Activated naive CD4-positive, alpha-beta T cell (primary cell): ENCODE measurements around the gene PRPF6.
"Not testable (repeated sequence)": the region's sequence is repeated elsewhere in the genome, so short reads cannot be mapped to it uniquely, and the experiment has no call there.

Experiments used
- DNase-seq, 4 experiments: peaks; one replicate each; lab custom pipeline; 2025; lab: John Stamatoyannopoulos, UW

Gene PRPF6

DNA sequence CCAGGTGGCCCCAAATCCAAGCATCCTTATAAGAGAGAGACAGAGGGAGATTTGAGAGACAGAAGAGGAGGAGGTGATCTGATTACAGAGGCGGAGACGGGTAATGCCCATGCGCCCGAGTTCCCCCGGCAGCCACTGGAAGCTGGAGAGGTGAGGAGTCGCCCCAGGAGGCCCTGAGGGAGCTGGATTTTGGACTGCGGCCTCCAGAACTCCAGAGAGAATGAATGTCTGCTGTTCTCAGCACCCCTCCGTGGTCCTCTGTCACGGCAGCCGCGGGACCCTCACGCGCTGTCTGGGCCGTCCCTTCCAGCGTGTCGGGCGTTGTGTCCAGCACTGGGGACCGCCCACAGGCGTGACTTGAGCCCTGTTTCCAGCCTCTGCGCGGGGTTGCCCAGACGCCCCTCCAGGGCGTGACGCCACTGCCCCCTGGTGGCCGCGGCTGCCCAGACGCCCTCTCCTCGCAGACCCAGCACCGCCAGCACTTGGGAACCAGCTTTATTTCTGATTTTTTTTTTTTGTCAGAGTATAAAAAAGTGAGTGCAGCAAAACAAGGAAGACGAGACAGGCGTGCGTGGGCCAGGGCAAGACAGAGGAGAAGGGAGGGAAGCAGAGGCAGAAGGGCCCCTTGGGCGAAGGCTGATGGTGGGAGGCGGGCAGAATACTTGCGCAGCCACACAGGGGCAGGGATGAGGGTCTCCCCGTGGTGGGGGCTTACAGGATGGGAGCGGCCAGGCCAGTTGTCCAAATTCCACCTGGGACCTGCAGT lies 7.1 kb upstream of the PRPF6 start:
- DNase-seq: peak; percentile 49 to 83 (median 72)

DNA sequence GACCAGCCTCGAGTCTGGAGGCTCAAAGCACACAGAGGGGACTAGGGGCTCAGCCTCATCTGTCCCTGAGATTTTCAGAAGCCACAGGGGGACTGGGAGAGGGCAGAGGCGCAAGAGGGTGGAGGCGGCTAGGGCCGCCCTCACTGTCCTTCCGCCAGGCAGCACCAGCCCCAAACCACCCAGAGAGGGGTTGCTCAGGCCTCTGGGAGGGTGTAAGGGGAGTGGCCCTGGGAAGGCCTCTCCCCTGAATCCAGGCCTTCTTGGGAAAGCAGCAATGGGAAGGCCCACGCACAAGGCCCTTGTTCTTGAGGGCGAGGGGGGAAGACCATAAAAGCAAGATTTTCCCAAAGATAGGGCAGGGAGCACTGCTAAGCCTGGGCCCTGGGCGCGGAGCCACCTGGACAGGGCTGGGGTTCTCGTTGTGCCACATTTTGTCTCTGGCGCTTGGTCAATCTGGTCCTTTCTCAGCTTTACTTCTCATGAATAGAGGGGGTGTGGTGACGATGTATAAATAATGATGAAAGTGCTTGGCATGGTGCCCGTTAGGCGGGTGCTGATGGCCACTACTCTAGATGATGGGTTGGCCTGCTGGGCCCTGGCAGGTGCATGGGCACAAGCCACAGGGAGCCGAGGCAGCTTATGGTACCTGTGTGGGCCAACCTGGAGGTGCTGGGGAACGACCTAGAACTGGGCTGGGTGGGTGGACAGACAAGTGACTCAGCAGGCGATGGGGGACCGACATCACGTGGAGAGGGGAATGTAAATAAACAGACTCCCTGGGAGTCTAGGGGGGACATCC lies 6.3 kb upstream of the PRPF6 start:
- no peak for DNase-seq

DNA sequence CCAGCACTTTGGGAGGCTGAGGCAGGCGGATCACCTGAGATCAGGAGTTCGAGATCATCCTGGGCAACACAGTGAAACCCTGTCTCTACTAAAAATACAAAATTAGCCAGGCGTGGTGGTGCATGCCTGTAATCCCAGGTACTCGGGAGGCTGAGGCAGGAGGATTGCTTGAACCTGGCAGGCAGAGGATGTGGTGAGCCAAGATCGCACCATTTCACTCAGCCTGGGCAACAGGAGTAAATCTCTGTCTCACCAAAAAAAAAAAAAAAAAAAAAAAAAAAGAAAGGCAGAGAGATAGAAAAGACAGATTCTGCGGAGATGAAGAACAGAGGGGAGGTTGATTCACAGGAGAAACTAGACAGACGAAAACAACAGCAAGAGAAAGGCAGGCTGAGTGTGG lies 4.4 kb upstream of the PRPF6 start:
- not testable (repeated sequence) for DNase-seq

DNA sequence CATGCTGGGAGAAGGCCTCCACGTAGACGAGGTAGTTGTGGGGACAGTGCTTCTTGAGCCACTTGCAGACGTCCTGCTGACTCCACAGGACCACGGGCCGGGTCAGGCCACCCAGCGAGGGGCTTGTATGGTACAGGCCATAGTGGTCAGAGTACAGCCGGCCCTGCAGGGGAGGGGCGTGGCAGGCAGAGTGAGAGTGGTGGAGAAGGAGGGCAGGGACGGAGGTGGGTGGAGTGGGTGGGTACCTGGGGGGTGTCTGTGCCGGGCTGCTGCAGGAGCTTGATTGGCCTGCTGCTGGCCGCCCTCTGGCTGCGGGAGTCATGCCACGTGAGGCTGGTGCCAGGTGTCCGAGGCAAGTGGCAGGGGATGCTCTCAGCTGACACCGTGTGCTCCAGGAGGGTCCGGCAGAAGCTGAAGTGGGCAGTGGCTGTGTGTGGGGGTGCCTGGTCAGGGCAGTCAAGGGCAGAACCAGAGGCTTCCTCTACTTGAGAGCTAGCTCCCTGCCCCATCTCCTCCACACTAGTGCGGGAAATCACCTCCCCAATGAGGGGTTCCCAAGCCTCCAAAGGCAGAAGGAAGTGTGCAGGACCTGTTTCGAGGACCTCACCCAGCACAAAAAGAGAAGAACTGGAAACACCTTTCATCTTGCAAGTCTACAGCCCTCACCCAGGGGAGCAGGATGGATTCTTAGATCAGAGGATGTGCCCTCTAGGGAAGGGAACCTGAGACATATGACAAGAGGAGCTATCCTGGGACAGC lies 3.8 kb upstream of the PRPF6 start:
- DNase-seq: no peak

DNA sequence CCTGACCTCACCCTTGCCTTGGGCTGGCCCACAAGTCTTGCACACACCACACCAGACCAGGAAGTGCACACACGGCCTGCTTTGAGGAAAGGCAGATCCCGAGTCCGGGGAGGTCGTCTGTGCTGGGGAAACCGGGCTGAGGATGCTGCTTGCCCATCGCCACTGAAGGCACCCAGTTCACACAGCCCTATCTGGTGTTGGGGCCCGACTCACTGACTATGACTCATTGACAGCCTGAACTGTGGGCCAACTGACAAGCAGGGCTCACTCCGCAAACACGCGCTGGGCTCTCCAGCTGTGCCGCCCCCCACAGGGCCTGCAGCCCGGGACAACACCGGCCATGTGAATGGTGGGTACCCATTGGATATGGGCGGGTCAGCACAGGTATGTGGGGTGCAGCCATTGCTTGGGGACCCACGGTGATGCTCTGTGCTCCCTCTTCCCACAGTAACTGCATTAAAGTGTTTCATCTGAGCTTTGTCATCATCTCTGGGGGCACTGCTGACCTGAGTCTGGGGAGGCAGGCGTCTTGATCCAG lies 3.1 kb upstream of the PRPF6 start:
- peak in 2 of 4 experiments; percentile 30 to 33 for DNase-seq

DNA sequence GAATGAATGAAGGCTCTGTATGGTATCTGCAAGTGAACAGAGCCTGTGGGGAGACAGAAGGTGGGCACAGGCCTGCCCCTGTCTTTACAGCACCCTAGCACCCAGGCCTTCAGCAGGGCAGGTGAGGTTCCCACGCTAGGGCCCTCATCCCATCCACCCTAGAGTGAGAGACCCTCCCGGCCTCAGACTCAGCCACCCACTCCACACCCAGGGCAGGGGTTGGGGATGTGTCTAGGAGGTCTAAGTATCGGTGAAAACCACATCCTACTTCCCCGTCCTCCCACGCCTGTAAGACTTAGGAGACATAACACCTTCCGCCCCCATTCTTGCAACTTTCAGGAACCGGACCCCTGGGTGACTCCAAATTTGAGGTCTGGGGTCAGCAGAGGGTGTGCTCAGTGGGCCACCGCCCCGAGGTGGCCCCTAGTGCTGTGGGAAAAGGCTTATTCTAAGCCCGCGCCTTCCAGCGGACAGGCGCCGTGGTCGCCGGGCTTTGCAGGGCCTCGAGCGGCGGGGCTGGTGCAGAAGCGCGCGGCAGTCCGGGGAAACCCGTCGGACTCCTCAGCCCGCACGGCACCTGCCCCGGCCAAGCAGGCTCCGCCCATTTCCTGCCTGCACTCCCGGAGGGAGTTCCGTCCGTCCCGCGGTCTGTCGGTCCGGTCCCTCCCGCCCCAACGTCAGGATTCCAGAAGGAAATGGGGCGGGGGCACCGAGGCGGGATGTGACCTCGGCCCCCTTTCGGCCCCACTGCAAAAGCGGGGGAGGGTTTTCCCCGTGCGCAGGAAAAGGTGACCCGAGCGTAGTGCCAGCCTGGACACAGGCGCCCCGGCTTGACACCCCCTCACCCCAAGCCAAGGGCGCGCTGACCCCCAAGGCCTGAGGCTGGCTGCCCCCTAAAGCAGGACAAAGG lies 2.4 kb upstream of the PRPF6 start:
- peak in 1 of 4 experiments; percentile 25 for DNase-seq

DNA sequence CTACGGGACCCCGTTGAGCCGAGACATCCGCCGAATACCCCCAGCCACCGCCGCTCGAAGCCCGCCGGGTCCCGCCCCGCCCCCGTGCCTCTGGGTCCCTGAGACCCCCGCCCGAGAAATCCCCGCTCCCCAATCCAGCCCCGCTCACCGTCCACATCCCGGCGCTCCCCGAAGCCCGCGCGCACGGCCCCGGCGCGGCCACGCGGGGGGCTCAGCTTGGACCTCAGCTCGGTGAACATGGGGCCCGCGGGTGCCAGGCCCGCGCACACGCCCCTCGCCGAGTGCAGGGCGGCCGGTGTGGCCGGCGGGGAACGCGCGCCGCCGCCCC lies 1.7 kb upstream of the PRPF6 start:
- no peak for DNase-seq

DNA sequence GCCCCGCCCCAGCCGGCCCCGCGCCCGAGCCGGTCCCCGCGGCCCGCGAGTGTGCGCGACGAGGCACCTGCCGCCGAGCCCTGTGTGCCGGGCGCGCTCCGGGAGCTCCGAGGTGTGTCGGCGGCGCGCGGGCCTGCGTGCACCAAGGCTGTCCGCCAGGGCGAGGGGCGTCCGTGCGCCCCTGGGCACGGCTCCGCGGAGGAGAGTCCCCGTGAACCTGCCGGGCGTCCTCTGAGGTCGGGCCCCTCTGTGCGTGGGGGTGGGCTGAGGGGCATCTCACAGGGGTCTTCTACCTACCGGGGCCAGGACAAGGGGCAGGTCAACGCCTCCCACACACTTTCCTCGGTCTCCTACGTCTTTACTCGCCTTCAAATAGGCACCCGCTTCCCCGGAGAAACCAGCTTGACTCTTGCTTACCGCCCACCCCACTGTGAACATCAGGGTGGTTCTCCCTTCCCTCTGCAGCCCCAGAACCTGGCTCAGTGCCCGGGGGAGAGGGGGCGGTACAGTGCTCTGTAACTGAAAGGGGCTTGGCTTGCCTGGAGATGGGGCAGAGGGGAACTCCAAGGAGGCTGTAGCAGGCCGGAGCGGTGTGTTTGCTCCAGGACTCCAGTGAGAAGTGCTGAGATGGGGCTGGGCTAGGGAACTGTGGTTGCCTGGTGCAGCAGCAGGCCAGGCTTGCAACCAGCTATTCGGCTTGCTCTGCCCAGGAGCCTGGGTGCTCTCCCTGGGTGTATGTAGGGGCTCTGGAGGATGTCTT lies 1.2 kb upstream of the PRPF6 start, which contains the start of gene SAMD10:
Gene SAMD10, minus strand, starts transcription at position 86 of the 760 bp plus-strand sequence. CDS start 175 bp downstream, outside the sequence.
- peak; percentile 30 to 59 (median 46) for DNase-seq

DNA sequence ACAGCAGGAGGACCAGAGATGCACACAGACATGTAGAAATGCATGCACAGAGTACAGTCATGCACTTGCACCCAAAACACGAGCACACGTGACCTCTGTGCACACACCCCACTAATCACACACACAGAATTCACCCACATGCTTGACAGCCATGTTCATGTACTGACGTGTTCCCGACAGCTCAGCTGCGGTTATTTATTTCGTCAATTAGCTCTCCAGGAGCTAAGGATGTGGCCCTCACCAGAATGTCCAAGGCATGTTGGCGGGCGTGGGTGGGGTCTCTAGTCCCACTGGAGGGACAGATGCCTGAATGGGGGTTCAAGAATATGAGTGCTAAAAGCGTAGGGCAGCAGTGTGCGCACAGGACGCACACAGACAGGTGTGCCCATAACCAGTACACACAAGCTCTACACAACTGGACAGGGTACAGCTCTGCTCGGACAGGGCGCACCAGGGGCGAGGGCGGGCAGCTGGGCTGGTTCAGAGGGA lies 571 bp upstream of the PRPF6 start:
- no peak for DNase-seq

DNA sequence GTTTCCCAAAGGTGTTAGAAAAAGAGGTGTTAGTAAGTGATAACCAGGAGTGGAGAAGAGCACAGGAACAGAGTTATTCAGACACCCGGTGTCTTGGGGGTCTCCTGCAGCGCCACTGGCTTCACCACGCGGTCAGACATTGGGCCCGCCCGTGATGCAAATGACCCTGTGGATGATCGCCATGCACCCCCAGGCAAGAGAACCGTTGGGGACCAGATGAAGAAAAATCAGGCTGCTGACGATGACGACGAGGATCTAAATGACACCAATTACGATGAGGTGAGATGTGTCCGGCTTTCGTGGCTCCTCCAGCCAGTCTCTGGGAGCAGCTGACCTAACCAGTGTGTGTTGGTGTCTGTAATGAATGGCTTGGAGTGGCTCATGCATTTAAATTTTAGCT lies 2.0 kb downstream of the PRPF6 start:
- DNase-seq: no peak

DNA sequence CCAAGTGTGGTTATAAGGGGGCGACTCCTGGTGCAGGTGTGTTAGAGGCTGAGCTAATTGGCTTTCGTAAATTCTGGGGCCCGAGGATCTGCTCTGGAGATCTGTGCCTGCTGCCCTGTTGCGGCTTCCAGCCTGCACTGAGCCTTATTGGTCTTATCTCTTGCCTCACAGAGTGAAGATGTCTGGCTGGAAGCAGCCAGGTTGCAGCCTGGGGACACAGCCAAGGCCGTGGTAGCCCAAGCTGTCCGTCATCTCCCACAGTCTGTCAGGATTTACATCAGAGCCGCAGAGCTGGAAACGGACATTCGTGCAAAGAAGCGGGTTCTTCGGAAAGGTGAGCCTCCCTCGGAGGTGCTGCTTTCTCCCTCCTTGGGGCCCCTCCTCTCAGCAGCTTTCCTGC lies 20.0 kb downstream of the PRPF6 start:
- no peak for DNase-seq

DNA sequence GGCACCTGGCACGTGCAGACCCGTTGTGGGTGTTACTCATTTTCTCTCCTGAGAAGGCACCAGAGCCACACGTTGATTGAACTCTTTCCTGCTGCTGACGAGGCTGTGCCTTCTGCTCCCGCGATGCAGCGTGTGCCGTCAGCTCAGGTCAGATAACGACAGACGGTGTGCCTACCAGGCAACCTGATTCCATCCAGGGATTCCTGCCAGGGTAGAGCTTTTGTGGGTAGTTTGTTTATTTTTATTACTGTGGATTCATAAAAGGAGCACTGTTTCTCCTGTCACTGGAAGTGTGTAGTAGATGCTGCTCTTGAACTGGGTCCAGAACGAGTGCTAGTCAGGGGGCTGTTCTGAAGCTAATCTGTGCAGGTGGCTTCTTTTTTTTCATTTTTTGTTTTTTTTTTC lies 20.7 kb downstream of the PRPF6 start:
- no peak for DNase-seq

DNA sequence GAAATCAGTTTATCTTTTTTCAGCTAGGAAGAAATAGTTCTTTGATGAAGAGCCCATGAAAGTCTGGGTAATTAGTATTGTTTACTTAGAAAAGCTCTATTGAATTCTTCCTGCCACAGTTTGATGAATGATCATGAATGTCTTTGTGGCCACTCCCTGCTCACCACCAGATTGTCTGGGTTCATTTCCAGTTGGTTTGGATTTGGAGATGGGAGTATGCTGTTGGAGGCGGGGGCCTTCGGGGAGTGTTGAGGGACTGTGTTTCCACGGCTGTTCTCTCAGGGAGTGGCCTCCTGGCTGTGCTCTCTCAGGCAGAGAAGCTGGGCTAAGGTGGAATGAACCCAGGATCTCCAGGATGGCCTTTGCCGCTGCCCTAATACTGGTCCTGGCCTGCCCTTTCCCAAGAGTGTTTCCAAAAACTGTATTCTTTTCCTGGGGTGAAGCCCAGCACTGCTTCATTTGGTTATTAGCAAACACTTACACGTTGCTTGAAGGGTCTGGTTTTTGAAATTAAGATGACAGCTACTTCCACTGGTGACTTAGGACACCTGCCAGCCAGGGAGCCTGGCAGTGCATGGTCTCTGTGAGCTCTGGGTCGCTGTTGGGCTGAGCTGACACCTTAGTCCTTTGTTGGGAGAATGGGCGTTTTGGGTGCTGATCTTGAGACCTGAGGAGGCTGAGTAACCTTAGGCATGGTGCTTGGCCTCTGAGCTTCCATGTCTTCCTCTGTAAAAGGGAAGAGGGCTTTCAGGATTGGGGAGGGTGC lies 23.2 kb downstream of the PRPF6 start:
- no peak for DNase-seq

DNA sequence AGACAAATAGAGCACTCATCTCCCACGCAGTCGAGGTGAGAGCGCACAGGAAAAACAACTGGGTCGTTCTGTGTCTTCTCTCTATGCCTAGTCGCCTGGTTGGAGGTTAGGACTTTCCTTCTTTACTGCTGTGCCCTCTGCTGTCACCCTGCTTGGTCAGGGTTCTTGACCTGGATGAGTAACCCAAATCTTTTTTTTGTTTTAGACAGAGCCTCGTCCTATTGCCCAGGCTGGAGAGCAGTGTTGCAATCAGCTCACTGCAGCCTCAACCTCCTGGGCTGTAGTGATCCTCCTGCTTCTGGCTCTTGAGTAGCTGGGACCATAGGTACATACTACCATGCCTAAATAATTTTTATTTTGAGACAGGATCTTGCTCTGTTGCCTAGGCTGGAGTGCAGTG lies 24.5 kb downstream of the PRPF6 start:
- no peak for DNase-seq

DNA sequence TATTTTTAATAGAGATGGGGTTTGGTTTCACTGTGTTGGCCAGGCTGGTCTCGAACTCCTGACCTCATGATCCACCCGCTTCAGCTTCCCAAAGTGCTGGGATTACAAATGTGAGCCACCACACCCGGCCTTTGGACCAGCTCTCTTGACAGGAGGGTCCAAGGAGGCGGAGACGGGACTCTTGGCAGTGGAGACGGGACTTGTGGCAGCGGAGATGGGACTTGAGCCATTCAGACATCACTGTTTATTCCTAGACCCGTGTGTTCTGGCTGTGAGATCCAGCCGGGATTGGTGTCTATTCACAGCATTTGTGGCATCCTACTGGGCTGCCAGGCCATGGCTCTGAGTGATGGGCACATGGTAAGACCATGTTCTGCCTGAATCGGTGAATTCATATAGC lies 25.6 kb downstream of the PRPF6 start:
- no peak for DNase-seq

DNA sequence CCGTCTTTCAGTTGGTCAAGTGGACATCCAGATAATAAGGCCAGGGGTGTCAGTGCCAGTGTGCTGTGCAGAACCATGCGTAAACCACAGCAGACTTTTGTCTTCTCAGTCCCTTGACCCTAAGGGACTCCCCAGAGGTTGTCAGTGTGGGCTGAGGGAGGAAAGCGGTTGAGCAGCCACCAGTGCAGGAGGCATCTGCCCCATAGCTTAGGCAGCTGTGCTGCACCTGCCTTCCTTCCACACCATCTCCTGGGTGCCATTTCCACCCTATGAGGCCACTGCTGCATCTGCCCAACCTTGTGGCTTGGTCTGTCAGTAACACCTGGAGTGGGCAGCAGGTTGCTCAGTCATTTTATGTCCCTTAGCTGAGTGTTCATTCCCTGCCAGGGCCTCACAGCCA lies 26.0 kb downstream of the PRPF6 start:
- DNase-seq: no peak

DNA sequence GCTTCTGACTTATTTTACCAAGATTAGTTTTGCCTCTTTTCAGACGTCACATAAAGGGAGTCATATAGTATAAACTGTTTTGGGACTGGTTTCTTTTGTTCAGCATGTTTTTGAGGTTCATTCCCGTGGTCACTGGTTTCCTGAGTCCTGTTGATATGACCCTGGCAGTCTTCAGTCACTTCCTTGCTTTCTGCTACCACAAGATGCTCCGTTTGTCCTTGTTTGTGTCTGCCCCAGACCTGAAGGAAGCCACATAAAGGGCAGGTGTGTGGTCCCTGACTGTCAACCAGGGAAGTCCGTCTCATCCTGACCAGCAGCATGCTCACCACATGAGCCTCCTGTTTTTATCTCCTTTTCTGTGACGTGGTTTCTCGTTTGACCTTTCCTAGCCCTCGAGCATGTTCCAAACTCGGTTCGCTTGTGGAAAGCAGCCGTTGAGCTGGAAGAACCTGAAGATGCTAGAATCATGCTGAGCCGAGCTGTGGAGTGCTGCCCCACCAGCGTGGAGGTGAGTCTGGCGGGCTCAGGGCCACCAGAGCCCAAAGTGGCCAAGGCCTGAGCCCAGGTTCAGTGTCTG lies 29.0 kb downstream of the PRPF6 start:
- DNase-seq: no peak

DNA sequence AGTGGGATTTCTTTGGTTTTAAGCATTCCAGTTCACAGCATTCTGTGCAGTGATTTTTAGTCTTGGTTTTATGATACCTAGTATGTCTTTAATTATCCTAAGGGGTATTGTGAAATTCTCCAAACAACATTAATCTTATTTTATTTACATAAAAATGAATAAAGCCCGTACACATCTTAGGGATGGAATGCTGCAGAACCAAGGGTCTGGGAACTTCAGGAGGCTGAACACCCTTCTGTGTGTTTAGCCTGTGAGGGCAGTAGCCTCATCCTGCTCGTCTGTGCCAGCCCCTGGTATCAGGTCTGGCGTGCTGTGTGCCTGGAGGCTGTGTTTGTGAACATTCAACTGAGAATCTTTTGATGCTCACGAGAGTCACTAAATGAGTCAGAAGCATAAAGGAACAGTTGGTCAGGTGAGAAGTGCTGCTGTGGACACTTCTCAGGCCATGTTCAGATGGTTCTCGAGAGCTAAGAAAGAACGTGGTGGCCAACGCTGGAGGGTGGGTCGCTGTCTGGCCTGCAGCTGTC lies 29.8 kb downstream of the PRPF6 start:
- no peak for DNase-seq

DNA sequence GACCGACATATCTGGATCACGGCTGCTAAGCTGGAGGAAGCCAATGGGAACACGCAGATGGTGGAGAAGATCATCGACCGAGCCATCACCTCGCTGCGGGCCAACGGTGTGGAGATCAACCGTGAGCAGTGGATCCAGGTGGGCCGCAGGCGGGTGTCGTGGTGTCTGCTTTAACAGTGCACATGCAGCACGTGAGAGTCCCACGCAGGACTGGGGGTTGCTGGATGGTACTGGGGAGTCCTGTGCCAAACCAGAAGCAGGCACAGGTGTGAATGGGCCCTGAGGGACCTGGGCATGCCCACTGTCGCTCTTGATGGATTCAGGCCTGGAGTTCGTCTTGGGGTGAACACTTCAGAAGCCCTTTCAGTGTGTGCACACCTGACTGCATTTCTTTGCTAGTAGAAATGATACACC lies 30.4 kb downstream of the PRPF6 start:
- DNase-seq: no peak
